Right ventricle myocardium inferior (tissue), 1 donor: ENCODE measurements around the gene SHE. TPM values are rescaled to one million over a fixed set of nuclear protein-coding genes. Genes with fewer than 3 reads are reported as not detected.

Source experiments
- ATAC-seq: fragments of 200-7000 bp; cut with Tn5 transposase; one replicate; pipeline ENCODE4 v1.9.1; 2020; ENCODE audit warnings: mild to moderate bottlenecking, moderate library complexity
- DNase-seq: peaks from one replicate; pipeline ENCODE4 v3.0.0; 2021; ENCODE audit errors: missing footprints
- intact Hi-C: fragments of 100-400 bp; cut with DNase I; formaldehyde crosslinking; loops from one replicate; pipeline ENCODE4 v1.11.0; 2022
- total RNA-seq: library from RNA; stranded (reverse); fragmentation: NEBNext Ultra II Directional; extraction: Animal tissue kit (Norgen Biotek cat#: 25700); gene quantifications from one replicate; pipeline ENCODE4 v1.2.1, GENCODE V29; 2021
- donor health status: DM: no; HTN: yes; CAD: no; lungs with severe emphysema.

SHE gene
- total RNA-seq, 1 donor from 2014 or later, result 11.3 TPM

- DNase-seq (no peak), ATAC-seq (no peak)
- intact Hi-C loops, result loop anchor here (2.0 to 10.0 kb wide), 2 partner anchors 15 to 599 kb away; no protein-coding TSS in a partner anchor
Observed at GRCh38 chr1:154485910-154486496, 16.2 kb downstream of the SHE start.

- peak; percentile 60 for DNase-seq
- ATAC-seq, result peak; percentile 69
- intact Hi-C loops, result loop anchor here (2.0 to 10.0 kb wide), 2 partner anchors 16 to 600 kb away; no protein-coding TSS in a partner anchor
Observed at GRCh38 chr1:154485106-154485505, 17.1 kb downstream of the SHE start.

- DNase-seq, result peak; percentile 53
Observed at GRCh38 chr1:154483941-154484803, 18.0 kb downstream of the SHE start.

GRCh38 chr1:154481053-154481452, 21.2 kb downstream of the SHE start:
- intact Hi-C loops, result loop anchor here (10.0 kb wide), 1 partner anchor 604 kb away; no protein-coding TSS in a partner anchor
- ATAC-seq (no peak), DNase-seq (no peak)

More at GRCh38 chr1:154483941-154484803, 18.0 kb downstream of the SHE start:
- intact Hi-C loops, result loop anchor here (2.0 to 10.0 kb wide), 2 partner anchors 17 to 601 kb away; no protein-coding TSS in a partner anchor
- ATAC-seq, result no peak

GRCh38 chr1:154479764-154480421, 22.3 kb downstream of the SHE start:
- DNase-seq, result no peak
- ATAC-seq, result peak; percentile 95
- intact Hi-C loops, result loop anchor here (1.0 to 10.0 kb wide), 4 partner anchors 22 to 605 kb away; partner anchors contain the start of genes SHE and TDRD10

GRCh38 chr1:154478639-154479038, 23.6 kb downstream of the SHE start:
- intact Hi-C loops, result loop anchor here (5.0 kb wide), 1 partner anchor 399 kb away; no protein-coding TSS in a partner anchor
- DNase-seq (no peak), ATAC-seq (no peak)

- intact Hi-C loops, result loop anchor here (5.0 kb wide), 1 partner anchor 399 kb away; no protein-coding TSS in a partner anchor
- no peak for ATAC-seq
- no peak for DNase-seq
Observed at GRCh38 chr1:154478013-154478412, 24.2 kb downstream of the SHE start.

- intact Hi-C loops, result loop anchor here (5.0 kb wide), 1 partner anchor 401 kb away; no protein-coding TSS in a partner anchor
- ATAC-seq (no peak), DNase-seq (no peak)
Observed at GRCh38 chr1:154476791-154477190, 25.4 kb downstream of the SHE start.

- DNase-seq (no peak), ATAC-seq (no peak)
- intact Hi-C loops, result loop anchor here (5.0 kb wide), 1 partner anchor 402 kb away; no protein-coding TSS in a partner anchor
Observed at GRCh38 chr1:154474802-154475201, 27.4 kb downstream of the SHE start.

- DNase-seq (no peak), ATAC-seq (no peak)
- intact Hi-C loops, result no loop called here
Observed at GRCh38 chr1:154471304-154471703, 30.9 kb downstream of the SHE start.

GRCh38 chr1:154469844-154470560, 32.2 kb downstream of the SHE start:
- ATAC-seq (no peak), DNase-seq (no peak)
- intact Hi-C loops, result loop anchor here (5.0 kb wide), 1 partner anchor 63 kb away; the partner anchor contains the start of gene IL6R

- intact Hi-C loops, result loop anchor here (5.0 kb wide), 1 partner anchor 61 kb away; the partner anchor contains the start of gene IL6R
- ATAC-seq (no peak), DNase-seq (no peak)
Observed at GRCh38 chr1:154468535-154469250, 33.5 kb downstream of the SHE start.

- intact Hi-C loops, result loop anchor here (5.0 kb wide), 1 partner anchor 60 kb away; the partner anchor contains the start of gene IL6R
- DNase-seq, result no peak
- ATAC-seq, result no peak
Observed at GRCh38 chr1:154467434-154468102, 34.6 kb downstream of the SHE start.

- ATAC-seq (no peak), DNase-seq (no peak)
- intact Hi-C loops, result loop anchor here (5.0 kb wide), 1 partner anchor 60 kb away; the partner anchor contains the start of gene IL6R
Observed at GRCh38 chr1:154466921-154467417, 35.2 kb downstream of the SHE start.

GRCh38 chr1:154466206-154466605, 36.0 kb downstream of the SHE start:
- DNase-seq (no peak), ATAC-seq (no peak)
- intact Hi-C loops, result loop anchor here (5.0 kb wide), 1 partner anchor 59 kb away; the partner anchor contains the start of gene IL6R

GRCh38 chr1:154465621-154466195, 36.5 kb downstream of the SHE start:
- intact Hi-C loops, result loop anchor here (5.0 kb wide), 1 partner anchor 58 kb away; the partner anchor contains the start of gene IL6R
- DNase-seq, result no peak
- no peak for ATAC-seq
